Keratinocyte (primary cell): ENCODE results near the gene NARS2. TPM values are rescaled to one million over a fixed set of nuclear protein-coding genes. Genes with fewer than 3 reads are reported as not detected.

Experiments
- DNase-seq: peaks from one replicate; pipeline ENCODE4 v3.0.0-alpha.2; 2011; ENCODE audit warnings: low read depth, missing footprints, low spot score
- FAIRE-seq: peaks from 2 replicates; lab custom pipeline; 2011; peaks lifted over from hg19 to GRCh38; lab: Jason Lieb, UNC
- H2AFZ ChIP-seq: 2 replicates; pipeline ENCODE4 v1.6.0; 2012; ENCODE audit warnings: low read length, control low read depth, inconsistent platforms; ENCODE audit not compliant: control insufficient read depth
- H3K27ac ChIP-seq: 2 replicates; pipeline ENCODE4 v1.5.1; 2011; ENCODE audit warnings: low read length; ENCODE audit not compliant: control insufficient read depth, insufficient read depth
- H3K27me3 ChIP-seq: 3 replicates; pipeline ENCODE4 v1.6.0; 2011; ENCODE audit warnings: low read length; ENCODE audit not compliant: control insufficient read depth, insufficient read depth; ENCODE audit errors: extremely low read depth
- H3K36me3 ChIP-seq, 2 experiments: 2 replicates in 1 of 2; 3 replicates in 1 of 2; pipeline ENCODE4 v1.5.1; 2011; ENCODE audit warnings: low read length in 2 of 2, mild to moderate bottlenecking in 1 of 2; ENCODE audit not compliant: control insufficient read depth in 2 of 2, insufficient read depth in 2 of 2; ENCODE audit errors: extremely low read depth in 1 of 2
- H3K4me1 ChIP-seq: 3 replicates; pipeline ENCODE4 v1.5.1; 2011; ENCODE audit warnings: low read length; ENCODE audit not compliant: control insufficient read depth, insufficient read depth; ENCODE audit errors: extremely low read depth
- H3K4me2 ChIP-seq: 3 replicates; pipeline ENCODE4 v1.6.0; 2011; ENCODE audit warnings: low read depth, low read length; ENCODE audit not compliant: control insufficient read depth, insufficient read depth; ENCODE audit errors: extremely low read depth
- H3K4me3 ChIP-seq, 3 experiments: fragments of 200-600 bp in 1 of 3; sonication (generic) in 1 of 3; 2 replicates in 2 of 3; 3 replicates in 1 of 3; pipeline ENCODE4 v1.5.1; 2011 to 2016; ENCODE audit warnings: low read length in 3 of 3, mild to moderate bottlenecking in 3 of 3, control low read depth in 2 of 3, inconsistent platforms in 1 of 3, low read depth in 1 of 3, mixed read lengths in 1 of 3, mixed run types in 1 of 3, moderate library complexity in 1 of 3; ENCODE audit not compliant: control insufficient read depth in 2 of 3, insufficient read depth in 2 of 3; ENCODE audit errors: extremely low read depth in 1 of 3
- H3K79me2 ChIP-seq: 2 replicates; pipeline ENCODE4 v1.6.0; 2012; ENCODE audit warnings: low read length; ENCODE audit not compliant: control insufficient read depth, insufficient read depth
- H3K9ac ChIP-seq: 3 replicates; pipeline ENCODE4 v1.6.0; 2011; ENCODE audit warnings: low read length; ENCODE audit not compliant: control insufficient read depth, insufficient read depth; ENCODE audit errors: extremely low read depth
- H3K9me1 ChIP-seq: 3 replicates; pipeline ENCODE4 v1.6.0; 2011; ENCODE audit warnings: low read length; ENCODE audit not compliant: control insufficient read depth, insufficient read depth; ENCODE audit errors: extremely low read depth
- H3K9me3 ChIP-seq: 2 replicates; pipeline ENCODE4 v1.5.1; 2012; ENCODE audit warnings: low read depth, low read length; ENCODE audit not compliant: control insufficient read depth
- H4K20me1 ChIP-seq: 3 replicates; pipeline ENCODE4 v1.6.0; 2011; ENCODE audit warnings: low read length; ENCODE audit not compliant: control insufficient read depth, insufficient read depth; ENCODE audit errors: extremely low read depth
- EZH2 ChIP-seq: IDR thresholded peaks from one replicate; pipeline ENCODE4 v1.6.1; 2012; ENCODE audit warnings: inconsistent platforms, mild to moderate bottlenecking, low read length, moderate library complexity
- dilution Hi-C: fragments of 300-500 bp; cut with MboI; formaldehyde crosslinking; loops from one replicate; pipeline ENCODE4 v1.7.0; 2020; ENCODE audit warnings: low sequenced_read_pairs; ENCODE audit not compliant: extremely low pct_ligation_motif_present
- polyA plus RNA-seq, 5 experiments: library from polyadenylated mRNA; depleted of rRNA in 3 of 5; stranded (reverse) in 3 of 5; stranded (forward) in 1 of 5; unstranded in 1 of 5; fragments of >200 nt; gene quantifications; 1 replicate in 1 of 5; 2 replicates in 3 of 5; 3 replicates in 1 of 5; pipeline versions ENCODE4 v1.2.1 to v1.2.3, GENCODE V29; 2011 to 2012; ENCODE audit warnings: missing spikeins in 2 of 5, low read depth in 1 of 5, low replicate concordance in 1 of 5
- TF ChIP-seq, protein P1 (sequence below), 3 experiments: IDR thresholded peaks in 1 of 3; conservative IDR thresholded peaks in 1 of 3; optimal IDR thresholded peaks in 1 of 3; 2 replicates in 2 of 3; 3 replicates in 1 of 3; pipeline versions ENCODE3 to v1.5.1; 2011; ENCODE audit warnings: low read length in 3 of 3, mild to moderate bottlenecking in 3 of 3, moderate library complexity in 2 of 3, control low read depth in 1 of 3, inconsistent platforms in 1 of 3; ENCODE audit not compliant: insufficient read depth in 2 of 3; ENCODE audit errors: extremely low read depth in 1 of 3

NARS2 gene
- polyA plus RNA-seq, 1 donor (not counting 4 experiments of a cell fraction or from before 2014, with no cell fraction given), result 28.8 TPM

DNA sequence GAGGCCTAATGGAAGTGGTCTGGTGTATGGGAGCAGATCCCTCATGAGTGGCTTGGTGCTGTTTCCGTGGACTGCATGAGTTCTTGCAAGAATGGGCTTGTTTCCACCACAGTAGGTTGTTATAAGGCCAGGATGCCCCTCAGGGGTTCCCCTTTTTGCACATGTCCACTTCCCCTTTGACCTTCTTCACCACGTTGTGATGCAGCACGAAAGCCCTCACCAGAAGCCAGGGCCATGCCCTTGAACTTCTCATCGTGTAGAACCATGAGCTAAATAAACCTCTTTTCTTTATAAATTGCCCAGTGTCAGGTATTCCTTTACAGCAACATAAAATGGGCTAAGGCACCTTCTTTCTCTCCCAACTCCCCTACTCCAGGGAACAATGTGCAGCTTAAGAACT, 2.8 kb upstream of the NARS2 start:
- H3K4me3 ChIP-seq, result no peak overlapping the region
- H4K20me1 ChIP-seq, result no peaks in the 10 kb centered on the region
- no peak overlapping the region for H3K4me2 ChIP-seq
- FAIRE-seq (no peak), DNase-seq (no peak)
- H3K79me2 ChIP-seq, result peaks cover 17% of the 10 kb centered on the region
- no peak overlapping the region for H3K27ac ChIP-seq
- no peak for TF ChIP-seq EZH2
- TF ChIP-seq, protein P1, sequence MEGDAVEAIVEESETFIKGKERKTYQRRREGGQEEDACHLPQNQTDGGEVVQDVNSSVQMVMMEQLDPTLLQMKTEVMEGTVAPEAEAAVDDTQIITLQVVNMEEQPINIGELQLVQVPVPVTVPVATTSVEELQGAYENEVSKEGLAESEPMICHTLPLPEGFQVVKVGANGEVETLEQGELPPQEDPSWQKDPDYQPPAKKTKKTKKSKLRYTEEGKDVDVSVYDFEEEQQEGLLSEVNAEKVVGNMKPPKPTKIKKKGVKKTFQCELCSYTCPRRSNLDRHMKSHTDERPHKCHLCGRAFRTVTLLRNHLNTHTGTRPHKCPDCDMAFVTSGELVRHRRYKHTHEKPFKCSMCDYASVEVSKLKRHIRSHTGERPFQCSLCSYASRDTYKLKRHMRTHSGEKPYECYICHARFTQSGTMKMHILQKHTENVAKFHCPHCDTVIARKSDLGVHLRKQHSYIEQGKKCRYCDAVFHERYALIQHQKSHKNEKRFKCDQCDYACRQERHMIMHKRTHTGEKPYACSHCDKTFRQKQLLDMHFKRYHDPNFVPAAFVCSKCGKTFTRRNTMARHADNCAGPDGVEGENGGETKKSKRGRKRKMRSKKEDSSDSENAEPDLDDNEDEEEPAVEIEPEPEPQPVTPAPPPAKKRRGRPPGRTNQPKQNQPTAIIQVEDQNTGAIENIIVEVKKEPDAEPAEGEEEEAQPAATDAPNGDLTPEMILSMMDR (optimal IDR thresholded peaks at IDR 0.05 in 1 of 3, IDR thresholded peaks at IDR 0.05 in 1 of 3, conservative IDR thresholded peaks at IDR 0.05 in 1 of 3; ENCODE audit: extremely low read depth in 1 of 3, insufficient read depth in 2 of 3, low read length in 3 of 3), result no peak
- H3K9me3 ChIP-seq, result no peaks in the 10 kb centered on the region
- no peak overlapping the region for H3K9ac ChIP-seq
- no peaks in the 10 kb centered on the region for H3K27me3 ChIP-seq
- H3K9me1 ChIP-seq, result no peaks in the 10 kb centered on the region
- no peak overlapping the region for H2AFZ ChIP-seq
- dilution Hi-C loops, result no loop called here
- H3K36me3 ChIP-seq, result no peaks in the 10 kb centered on the region
- H3K4me1 ChIP-seq, result peaks cover 11% of the 10 kb centered on the region

DNA sequence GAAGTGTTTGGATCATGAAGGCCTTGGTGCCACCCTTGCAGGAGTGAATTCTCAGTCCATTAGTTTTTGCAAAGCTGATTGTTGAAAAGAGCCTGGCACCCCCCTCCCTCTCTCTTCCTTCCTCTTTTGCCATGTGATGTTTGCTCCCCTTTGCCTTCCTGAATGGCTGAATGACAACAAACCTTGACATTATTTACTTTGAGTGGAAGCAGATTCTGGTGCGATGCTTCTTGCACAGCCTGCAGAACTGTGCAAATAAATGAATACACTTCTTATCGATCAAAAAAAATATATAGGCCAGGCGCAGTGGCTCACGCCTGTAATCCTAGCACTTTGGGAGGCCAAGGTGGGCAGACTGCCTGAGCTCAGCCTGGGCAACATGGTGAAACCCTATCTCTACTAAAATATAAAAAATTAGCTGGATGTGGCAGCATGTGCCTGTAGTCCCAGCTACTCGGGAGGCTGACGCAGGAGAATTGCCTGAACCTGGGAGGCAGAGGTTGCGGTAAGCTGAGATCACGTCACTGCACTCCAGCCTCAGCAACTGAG, 2.0 kb upstream of the NARS2 start:
- DNase-seq (no peak), FAIRE-seq (no peak)
- dilution Hi-C loops, result no loop called here
- Histone ChIP-seq H3K4me1 (peaks cover 11% of the 10 kb centered on the region), H3K9ac (no peak overlapping the region), H3K4me3 (no peak overlapping the region), H3K79me2 (peaks cover 22% of the 10 kb centered on the region), H3K36me3 (no peaks in the 10 kb centered on the region), H3K9me1 (no peaks in the 10 kb centered on the region), H2AFZ (no peak overlapping the region), H3K27ac (no peak overlapping the region), H3K4me2 (no peak overlapping the region), H3K27me3 (no peaks in the 10 kb centered on the region), H3K9me3 (no peaks in the 10 kb centered on the region), H4K20me1 (no peaks in the 10 kb centered on the region)
- TF ChIP-seq, protein P1 (optimal IDR thresholded peaks at IDR 0.05 in 1 of 3, IDR thresholded peaks at IDR 0.05 in 1 of 3, conservative IDR thresholded peaks at IDR 0.05 in 1 of 3; ENCODE audit: extremely low read depth in 1 of 3, insufficient read depth in 2 of 3, low read length in 3 of 3), result no peak
- TF ChIP-seq EZH2, result no peak
